Urinary bladder (tissue), 4 donors: Measurements from ENCODE around the gene MTRF1L. TPM values are rescaled to one million over a fixed set of nuclear protein-coding genes. Genes with fewer than 3 reads are reported as not detected.

ENCODE experiments used
- DNase-seq: peaks from one replicate; pipeline ENCODE4 v3.0.0-alpha.2; 2015; ENCODE audit errors: extremely low spot score
- H3K27ac ChIP-seq: one replicate; pipeline ENCODE4 v1.5.1; 2013; ENCODE audit warnings: low read depth, mild to moderate bottlenecking, moderate library complexity
- H3K36me3 ChIP-seq: one replicate; pipeline ENCODE4 v1.6.1; 2013; ENCODE audit warnings: mild to moderate bottlenecking, moderate library complexity; ENCODE audit not compliant: insufficient read depth
- H3K4me1 ChIP-seq: one replicate; pipeline ENCODE4 v1.6.1; 2013; ENCODE audit warnings: mild to moderate bottlenecking, moderate library complexity; ENCODE audit not compliant: insufficient read depth
- H3K4me3 ChIP-seq: one replicate; pipeline ENCODE4 v1.5.1; 2013; ENCODE audit warnings: low read depth, low read length
- WGBS: extraction: QIAGEN DNeasy Blood & Tissue Kit; methylation state at CpG from one replicate; pipeline ENCODE4 v1.1.7; 2013; 5-methylcytosine and 5-hydroxymethylcytosine counted together
- polyA plus RNA-seq: library from polyadenylated mRNA; stranded (reverse); fragments of 200-250 nt; gene quantifications from one replicate; pipeline ENCODE4 v1.2.3, GENCODE V29; 2013
- small RNA-seq: library from RNA; depleted of rRNA; stranded (forward); fragments of <200 nt; gene quantifications from one replicate; pipeline ENCODE3, GENCODE V24; 2014
- total RNA-seq: library from RNA; depleted of rRNA; stranded (reverse); fragments of >200 nt; gene quantifications from one replicate; pipeline ENCODE4 v1.2.3, GENCODE V29; 2014
- donor health status: healthy with polysubstance abuse.
- donor health status: healthy.

MTRF1L gene
- total and polyA plus RNA-seq, 2 donors: 13.0 to 19.7 TPM

DNA sequence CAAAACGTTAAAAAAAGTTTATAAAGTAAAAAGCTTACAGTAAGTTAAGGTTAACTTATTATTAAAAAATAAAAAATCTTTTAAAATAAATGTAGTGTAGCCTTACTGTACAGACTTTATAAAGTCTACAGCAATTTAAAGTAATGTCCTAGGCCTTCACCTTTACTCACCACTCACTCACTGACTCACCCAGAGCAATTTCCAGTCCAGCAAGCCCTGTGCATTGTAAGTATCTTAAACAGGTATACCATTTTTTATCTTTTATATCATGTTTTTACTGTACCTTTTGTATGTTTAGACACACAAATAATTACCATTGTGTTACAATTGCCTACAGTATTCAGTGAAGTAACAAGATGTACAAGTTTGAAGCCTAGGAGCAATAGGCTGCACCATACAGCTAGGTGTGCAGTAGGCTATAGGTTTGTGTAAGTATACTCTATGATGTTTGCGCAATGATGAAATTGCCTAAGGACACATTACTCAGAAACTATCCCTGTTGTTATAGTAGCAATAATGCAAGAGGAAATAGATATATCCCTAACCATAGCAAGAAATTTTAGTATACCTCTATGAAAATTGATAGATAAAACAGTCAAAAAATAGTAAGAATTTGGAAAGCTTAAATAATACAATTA is 59.1 kb downstream of the MTRF1L start:
- no peaks in the 10 kb centered on the region for H3K4me1 ChIP-seq
- 89% methylated on average over 2 of the region's 2 CpGs for WGBS
- H3K36me3 ChIP-seq: no peaks in the 10 kb centered on the region
- no peak for DNase-seq
- H3K4me3 ChIP-seq: no peak overlapping the region
- no peak overlapping the region for H3K27ac ChIP-seq

DNA sequence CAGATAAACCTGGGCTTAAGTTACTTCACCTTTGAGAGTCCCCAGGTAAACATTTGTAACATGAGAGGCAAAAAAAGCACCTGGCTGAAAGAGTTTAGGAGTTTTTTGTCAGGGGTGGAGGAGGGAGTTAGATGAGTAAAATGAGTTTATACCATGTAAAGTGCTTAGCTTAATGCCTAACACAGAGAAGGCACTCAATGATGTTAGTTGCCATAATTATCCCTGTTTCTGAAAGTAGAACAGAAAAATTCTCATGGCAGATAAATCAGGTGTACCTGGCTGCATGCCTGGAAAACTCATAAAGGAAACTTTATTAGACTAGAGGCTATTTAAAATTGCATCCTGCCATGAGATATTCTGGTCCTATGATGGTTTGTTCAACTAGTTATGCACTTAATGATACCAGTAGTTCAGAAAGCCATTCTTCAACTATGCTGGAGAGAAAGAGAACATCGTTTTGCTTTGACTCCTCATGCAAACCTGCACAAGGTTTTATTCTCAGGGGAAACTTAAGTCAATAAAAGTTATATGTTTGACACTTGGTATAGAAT is 60.1 kb downstream of the MTRF1L start:
- WGBS: 79% methylated on average over 1 of the region's 1 CpG

DNA sequence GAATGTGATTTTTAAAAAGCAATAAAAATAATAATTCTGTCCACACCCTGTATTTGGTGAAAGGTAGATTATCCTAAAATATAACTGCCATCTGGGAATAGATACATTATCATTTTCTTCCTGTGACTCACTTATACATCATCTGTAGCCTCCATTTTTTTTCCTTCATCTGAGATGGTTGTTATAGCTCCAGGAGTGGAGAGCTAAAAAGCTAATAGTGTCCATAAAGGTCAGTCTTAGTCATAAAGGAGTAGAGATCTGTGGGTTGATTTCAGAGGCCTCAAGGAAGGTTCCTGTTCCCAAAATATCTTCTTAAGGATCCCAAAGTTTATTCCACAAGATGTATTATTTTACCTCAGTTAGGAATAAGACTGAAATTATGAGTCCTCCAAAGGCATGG is 60.8 kb downstream of the MTRF1L start:
- no peak overlapping the region for H3K4me3 ChIP-seq
- no peak overlapping the region for H3K27ac ChIP-seq
- H3K36me3 ChIP-seq: no peaks in the 10 kb centered on the region
- no peak for DNase-seq
- no peaks in the 10 kb centered on the region for H3K4me1 ChIP-seq

More for the DNA sequence above, 60.1 kb downstream of the MTRF1L start:
- Histone ChIP-seq H3K4me1 (no peaks in the 10 kb centered on the region), H3K4me3 (no peak overlapping the region), H3K36me3 (no peaks in the 10 kb centered on the region), H3K27ac (no peak overlapping the region)
- DNase-seq: no peak

Small RNA genes lying within 50 kb of the gene (small RNA-seq; reads per million reads assigned to genes)
- not detected for gene AL080276.1

Other genes with a start within 250 kb of the MTRF1L start
- gene FBXO5, start 19.7 kb downstream of the MTRF1L start, total RNA-seq: 24.1 TPM
- 3.3 TPM for gene FBXO5, start 19.7 kb downstream of the MTRF1L start, polyA plus RNA-seq
- 6.6 TPM for gene RGS17, start 128.6 kb upstream of the MTRF1L start, total RNA-seq
- 0.68 TPM for gene RGS17, start 128.6 kb upstream of the MTRF1L start, polyA plus RNA-seq